Measurements from ENCODE around the gene EVI5. TPM values are rescaled to one million over a fixed set of nuclear protein-coding genes. Genes with fewer than 3 reads are reported as not detected.

Gene EVI5
- total and polyA plus RNA-seq, 10 of the 15 experiments (the other 5 are each of a cell fraction or from before 2014, with no cell fraction given) = 0.27 to 6.8 (median 1.7) TPM

GRCh38 chr1:92583821-92584760, 200.8 kb downstream of the EVI5 start (continued):
- TF ChIP-seq IKZF2 (IDR thresholded peaks at IDR 0.05) = peak; percentile 52 to 75; a peak in 3 of 4 replicates
- 0 out of 3 replicates have a peak, but pooled peaks have one; percentile 44 for TF ChIP-seq POU2F2 (IDR thresholded peaks at IDR 0.05; ENCODE audit: borderline replicate concordance, low read depth, low read length)
- peak; percentile 73 for TF ChIP-seq JUND (IDR thresholded peaks at IDR 0.05; ENCODE audit: low read depth, low read length)
- TF ChIP-seq SMAD5 (IDR thresholded peaks at IDR 0.05; ENCODE audit: low read depth) = no peak

DNA sequence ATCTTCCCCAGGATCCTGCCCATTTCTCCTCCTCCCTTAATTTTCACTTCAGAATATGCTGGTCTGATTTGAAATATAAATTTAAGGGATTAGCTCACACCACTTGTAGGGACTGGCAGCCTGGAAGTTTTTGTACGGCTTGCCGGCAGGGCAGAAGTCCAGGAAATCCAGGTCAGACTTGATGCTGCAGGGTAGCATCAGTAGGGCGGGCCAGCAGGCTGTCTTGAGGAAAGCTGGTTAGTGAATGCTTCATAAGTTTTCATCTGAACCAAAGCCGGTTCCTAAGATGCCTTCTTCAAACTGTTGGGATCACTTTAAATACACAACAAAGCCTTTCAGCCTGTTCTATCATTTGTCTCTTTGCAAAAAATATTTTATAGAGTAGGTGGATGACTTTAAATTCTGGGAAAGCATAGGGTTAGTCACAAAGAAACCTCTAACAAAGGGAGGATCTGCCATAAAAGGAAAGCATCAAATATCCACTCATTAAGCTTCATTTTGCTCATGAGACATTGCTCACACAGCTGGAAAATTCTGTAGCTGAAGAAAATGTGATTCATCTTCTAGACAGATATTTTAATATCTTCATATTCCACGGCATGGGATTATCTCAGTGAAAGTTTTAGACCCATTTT, 207.5 kb downstream of the EVI5 start:
- Histone ChIP-seq H3K4me1 (ENCODE audit: control insufficient read depth, insufficient read depth, low read length) (no peaks in the 10 kb centered on the region), H3K4me3 (no peak overlapping the region), H3K36me3 (ENCODE audit: control insufficient read depth in 2 of 2, insufficient read depth in 2 of 2, low read length in 1 of 2) (no peaks in the 10 kb centered on the region), H3K9ac (ENCODE audit: control insufficient read depth, insufficient read depth, low read length) (no peak overlapping the region), H4K20me1 (ENCODE audit: control insufficient read depth, insufficient read depth) (no peaks in the 10 kb centered on the region), H3K79me2 (ENCODE audit: control insufficient read depth, insufficient read depth, low read length) (no peaks in the 10 kb centered on the region), H2AFZ (ENCODE audit: control insufficient read depth, low read depth, low read length) (no peak overlapping the region), H3K9me3 (replicated peaks; ENCODE audit: control insufficient read depth, insufficient read depth, low read length) (no peaks in the 10 kb centered on the region), H3K4me2 (ENCODE audit: control insufficient read depth, insufficient read depth) (no peak overlapping the region), H3K27me3 (replicated peaks in 1 of 2; ENCODE audit: control insufficient read depth in 2 of 2, insufficient read depth in 2 of 2, low read length in 1 of 2) (no peaks in the 10 kb centered on the region), H3K27ac (ENCODE audit: control insufficient read depth, insufficient read depth) (no peak overlapping the region)
- ChIA-PET CTCF (interaction anchor here (1.0 to 1.1 kb wide), 2 partner anchors 13 to 26 kb away, joined by 3 read pairs; no protein-coding TSS in a partner anchor), SMC1A (ENCODE audit: uncharacterized antibody, unreplicated experiment) (no interaction called here), RAD21 (ENCODE audit: unreplicated experiment) (no interaction called here), POLR2A (interaction anchor here (0.6 to 1.3 kb wide), 3 partner anchors 10 to 91 kb away, joined by 3 to 4 read pairs (median 3); no protein-coding TSS in a partner anchor)
- intact Hi-C loops (cut with micrococcal nuclease; ENCODE audit: unreplicated experiment) (no loop called here), in situ Hi-C loops (cut with MboI) (no loop called here)
- TF ChIP-seq MYB (IDR thresholded peaks at IDR 0.05; ENCODE audit: borderline replicate concordance, low read depth, low read length) (no peak), EP300 (IDR thresholded peaks at IDR 0.05; ENCODE audit: borderline replicate concordance in 1 of 2, control insufficient read depth in 1 of 2, low read depth in 2 of 2, low read length in 2 of 2) (no peak), TCF12 (IDR thresholded peaks at IDR 0.05; ENCODE audit: low read depth, low read length) (no peak), NFYB (IDR thresholded peaks at IDR 0.05; ENCODE audit: insufficient read depth, low read depth, low read length) (no peak), CBFB (IDR thresholded peaks at IDR 0.05; ENCODE audit: low read depth) (no peak), SUZ12 (IDR thresholded peaks at IDR 0.05; ENCODE audit: unreplicated experiment) (no peak), ZBED1 (IDR thresholded peaks at IDR 0.05; ENCODE audit: borderline replicate concordance) (no peak), CHD4 (IDR thresholded peaks at IDR 0.05) (no peak), GABPA (IDR thresholded peaks at IDR 0.05; ENCODE audit: low read depth) (no peak)
- TF ChIP-seq, protein P1, sequence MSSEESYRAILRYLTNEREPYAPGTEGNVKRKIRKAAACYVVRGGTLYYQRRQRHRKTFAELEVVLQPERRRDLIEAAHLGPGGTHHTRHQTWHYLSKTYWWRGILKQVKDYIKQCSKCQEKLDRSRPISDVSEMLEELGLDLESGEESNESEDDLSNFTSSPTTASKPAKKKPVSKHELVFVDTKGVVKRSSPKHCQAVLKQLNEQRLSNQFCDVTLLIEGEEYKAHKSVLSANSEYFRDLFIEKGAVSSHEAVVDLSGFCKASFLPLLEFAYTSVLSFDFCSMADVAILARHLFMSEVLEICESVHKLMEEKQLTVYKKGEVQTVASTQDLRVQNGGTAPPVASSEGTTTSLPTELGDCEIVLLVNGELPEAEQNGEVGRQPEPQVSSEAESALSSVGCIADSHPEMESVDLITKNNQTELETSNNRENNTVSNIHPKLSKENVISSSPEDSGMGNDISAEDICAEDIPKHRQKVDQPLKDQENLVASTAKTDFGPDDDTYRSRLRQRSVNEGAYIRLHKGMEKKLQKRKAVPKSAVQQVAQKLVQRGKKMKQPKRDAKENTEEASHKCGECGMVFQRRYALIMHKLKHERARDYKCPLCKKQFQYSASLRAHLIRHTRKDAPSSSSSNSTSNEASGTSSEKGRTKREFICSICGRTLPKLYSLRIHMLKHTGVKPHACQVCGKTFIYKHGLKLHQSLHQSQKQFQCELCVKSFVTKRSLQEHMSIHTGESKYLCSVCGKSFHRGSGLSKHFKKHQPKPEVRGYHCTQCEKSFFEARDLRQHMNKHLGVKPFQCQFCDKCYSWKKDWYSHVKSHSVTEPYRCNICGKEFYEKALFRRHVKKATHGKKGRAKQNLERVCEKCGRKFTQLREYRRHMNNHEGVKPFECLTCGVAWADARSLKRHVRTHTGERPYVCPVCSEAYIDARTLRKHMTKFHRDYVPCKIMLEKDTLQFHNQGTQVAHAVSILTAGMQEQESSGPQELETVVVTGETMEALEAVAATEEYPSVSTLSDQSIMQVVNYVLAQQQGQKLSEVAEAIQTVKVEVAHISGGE (CRISPR knock-in tag; IDR thresholded peaks at IDR 0.05) = no peak
- TF ChIP-seq, protein P2, sequence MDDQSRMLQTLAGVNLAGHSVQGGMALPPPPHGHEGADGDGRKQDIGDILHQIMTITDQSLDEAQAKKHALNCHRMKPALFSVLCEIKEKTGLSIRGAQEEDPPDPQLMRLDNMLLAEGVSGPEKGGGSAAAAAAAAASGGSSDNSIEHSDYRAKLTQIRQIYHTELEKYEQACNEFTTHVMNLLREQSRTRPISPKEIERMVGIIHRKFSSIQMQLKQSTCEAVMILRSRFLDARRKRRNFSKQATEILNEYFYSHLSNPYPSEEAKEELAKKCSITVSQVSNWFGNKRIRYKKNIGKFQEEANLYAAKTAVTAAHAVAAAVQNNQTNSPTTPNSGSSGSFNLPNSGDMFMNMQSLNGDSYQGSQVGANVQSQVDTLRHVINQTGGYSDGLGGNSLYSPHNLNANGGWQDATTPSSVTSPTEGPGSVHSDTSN (IDR thresholded peaks at IDR 0.05; ENCODE audit: insufficient replicate concordance, low read depth, low read length) = no peak
- DNase-seq (ENCODE audit: low read depth, low spot score) (no peak), FAIRE-seq (no peak), ATAC-seq (no peak)
- WGBS (ENCODE audit: insufficient coverage, insufficient replicate concordance, low lambda C conversion rate, missing lambda C conversion rate) = 98% methylated on average over 5 of the region's 5 CpGs
- BruUV-seq (replicated peaks) = no TSS peak
